Neural crest cell (in vitro differentiated cells): ENCODE data around the gene SUPT3H. TPM values are rescaled to one million over a fixed set of nuclear protein-coding genes. Genes with fewer than 3 reads are reported as not detected.

Experiments
- DNase-seq: peaks from one replicate; pipeline ENCODE4 v3.0.0; 2021; ENCODE audit warnings: low read depth, mixed read lengths, low spot score
- H3K27ac Mint-ChIP-seq: one replicate; pipeline ENCODE4 v1.8.0; 2021; ENCODE audit warnings: mild to moderate bottlenecking, mixed read lengths; ENCODE audit not compliant: unreplicated experiment
- H3K27me3 Mint-ChIP-seq: 2 replicates; pipeline ENCODE4 v1.8.0; 2021; ENCODE audit warnings: low read depth, mild to moderate bottlenecking, mixed read lengths
- H3K36me3 Mint-ChIP-seq: 2 replicates; pipeline ENCODE4 v1.8.0; 2021; ENCODE audit warnings: low read depth, mild to moderate bottlenecking, mixed read lengths
- H3K4me1 Mint-ChIP-seq: 2 replicates; pipeline ENCODE4 v1.8.0; 2021; ENCODE audit warnings: mixed read lengths
- H3K4me3 Mint-ChIP-seq: one replicate; pipeline ENCODE4 v1.8.0; 2021; ENCODE audit warnings: mild to moderate bottlenecking, mixed read lengths
- H3K9me3 Mint-ChIP-seq: 2 replicates; pipeline ENCODE4 v1.8.0; 2021; ENCODE audit warnings: mixed read lengths
- CTCF ChIP-seq: fragments of 200-600 bp; sonication (generic); conservative IDR thresholded peaks from 2 replicates; pipeline ENCODE4 v1.5.0; 2021; ENCODE audit warnings: antibody characterized with exemption, mild to moderate bottlenecking
- total RNA-seq: library from RNA; stranded (reverse); gene quantifications from 2 replicates; pipeline ENCODE4 v1.2.1, GENCODE V29; 2021

The SUPT3H gene
- total RNA-seq, 1 donor from 2014 or later = 17.0 TPM

GRCh38 chr6:44826025-44826676 is 551.6 kb downstream of the SUPT3H start:
- Mint-ChIP-seq H3K4me3 (no peak overlapping the region), H3K27me3 (no peaks in the 10 kb centered on the region), H3K9me3 (peaks cover 3% of the 10 kb centered on the region), H3K36me3 (no peaks in the 10 kb centered on the region), H3K4me1 (peaks cover 7% of the 10 kb centered on the region), H3K27ac (no peak overlapping the region)
- DNase-seq = no peak
- no peak for TF ChIP-seq CTCF

DNA sequence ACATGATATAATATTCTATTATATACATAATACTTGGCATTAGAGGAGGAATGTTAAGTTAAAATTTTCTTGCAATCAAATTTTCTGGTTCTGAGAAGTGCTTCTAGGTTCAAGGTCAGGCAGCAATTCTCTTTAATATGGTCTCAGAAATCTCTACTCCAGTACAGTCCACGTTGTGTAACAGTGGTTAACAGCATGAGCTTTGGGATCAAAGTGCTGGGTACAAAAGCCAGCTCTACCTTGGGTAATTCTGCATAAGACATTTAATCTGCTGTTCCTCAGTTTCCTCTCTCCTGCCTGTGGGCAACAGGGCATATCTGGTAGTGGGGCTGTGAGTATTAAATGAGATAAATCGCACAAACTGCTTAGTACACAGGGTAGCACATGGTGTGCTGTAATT is 552.5 kb downstream of the SUPT3H start:
- H3K9me3 Mint-ChIP-seq = peaks cover 3% of the 10 kb centered on the region
- no peaks in the 10 kb centered on the region for H3K36me3 Mint-ChIP-seq
- H3K27me3 Mint-ChIP-seq = no peaks in the 10 kb centered on the region
- H3K4me1 Mint-ChIP-seq = peaks cover 4% of the 10 kb centered on the region
- H3K27ac Mint-ChIP-seq = no peak overlapping the region
- H3K4me3 Mint-ChIP-seq = no peak overlapping the region
- no peak for TF ChIP-seq CTCF
- DNase-seq = no peak

DNA sequence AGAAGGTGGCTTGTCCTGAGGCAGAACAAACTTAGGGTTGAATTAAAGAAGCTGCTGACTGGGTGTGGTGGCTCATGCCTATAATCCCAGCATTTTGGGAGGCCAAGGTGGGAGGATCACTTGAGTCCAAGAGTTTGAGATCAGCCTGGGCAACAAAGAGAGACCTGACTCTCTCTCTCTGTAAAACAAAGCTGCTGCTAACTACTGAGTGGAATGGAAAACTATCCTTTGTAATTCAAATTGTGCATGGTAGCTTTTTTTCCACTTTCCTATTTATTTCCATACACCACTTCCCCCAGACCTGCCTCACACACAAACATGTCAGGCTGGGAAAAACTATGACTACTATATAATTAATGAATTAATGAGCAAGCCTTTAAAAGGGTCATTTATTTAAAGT is 553.2 kb downstream of the SUPT3H start:
- H3K4me3 Mint-ChIP-seq = no peak overlapping the region
- H3K4me1 Mint-ChIP-seq = peaks cover 4% of the 10 kb centered on the region
- no peak for DNase-seq
- no peak overlapping the region for H3K27ac Mint-ChIP-seq
- no peak for TF ChIP-seq CTCF
- H3K9me3 Mint-ChIP-seq = peaks cover 3% of the 10 kb centered on the region
- no peaks in the 10 kb centered on the region for H3K36me3 Mint-ChIP-seq
- no peaks in the 10 kb centered on the region for H3K27me3 Mint-ChIP-seq

GRCh38 chr6:44820759-44821158 is 557.0 kb downstream of the SUPT3H start:
- H3K4me3 Mint-ChIP-seq = no peak overlapping the region

GRCh38 chr6:44820321-44820720 is 557.4 kb downstream of the SUPT3H start:
- no peak for TF ChIP-seq CTCF
- H3K4me1 Mint-ChIP-seq = no peaks in the 10 kb centered on the region
- no peaks in the 10 kb centered on the region for H3K27me3 Mint-ChIP-seq
- no peak overlapping the region for H3K27ac Mint-ChIP-seq
- peaks cover 8% of the 10 kb centered on the region for H3K9me3 Mint-ChIP-seq
- H3K4me3 Mint-ChIP-seq = no peak overlapping the region
- peaks cover 6% of the 10 kb centered on the region for H3K36me3 Mint-ChIP-seq
- no peak for DNase-seq

More at GRCh38 chr6:44820759-44821158, 557.0 kb downstream of the SUPT3H start:
- TF ChIP-seq CTCF = no peak
- Mint-ChIP-seq H3K9me3 (peaks cover 8% of the 10 kb centered on the region), H3K4me1 (no peaks in the 10 kb centered on the region), H3K27ac (no peak overlapping the region), H3K27me3 (no peaks in the 10 kb centered on the region), H3K36me3 (peaks cover 6% of the 10 kb centered on the region)
- DNase-seq = no peak
